GM21515 (cell line): Measurements from ENCODE around the gene MORN4.
"Not testable (repeated sequence)": the region's sequence is repeated elsewhere in the genome, so short reads cannot be mapped to it uniquely, and the experiment has no call there.

Source experiments
- ATAC-seq: cut with Tn5 transposase; IDR thresholded peaks from one replicate; pipeline ENCODE4 v1.9.1; 2021; ENCODE audit not compliant: unreplicated experiment

MORN4 gene

DNA sequence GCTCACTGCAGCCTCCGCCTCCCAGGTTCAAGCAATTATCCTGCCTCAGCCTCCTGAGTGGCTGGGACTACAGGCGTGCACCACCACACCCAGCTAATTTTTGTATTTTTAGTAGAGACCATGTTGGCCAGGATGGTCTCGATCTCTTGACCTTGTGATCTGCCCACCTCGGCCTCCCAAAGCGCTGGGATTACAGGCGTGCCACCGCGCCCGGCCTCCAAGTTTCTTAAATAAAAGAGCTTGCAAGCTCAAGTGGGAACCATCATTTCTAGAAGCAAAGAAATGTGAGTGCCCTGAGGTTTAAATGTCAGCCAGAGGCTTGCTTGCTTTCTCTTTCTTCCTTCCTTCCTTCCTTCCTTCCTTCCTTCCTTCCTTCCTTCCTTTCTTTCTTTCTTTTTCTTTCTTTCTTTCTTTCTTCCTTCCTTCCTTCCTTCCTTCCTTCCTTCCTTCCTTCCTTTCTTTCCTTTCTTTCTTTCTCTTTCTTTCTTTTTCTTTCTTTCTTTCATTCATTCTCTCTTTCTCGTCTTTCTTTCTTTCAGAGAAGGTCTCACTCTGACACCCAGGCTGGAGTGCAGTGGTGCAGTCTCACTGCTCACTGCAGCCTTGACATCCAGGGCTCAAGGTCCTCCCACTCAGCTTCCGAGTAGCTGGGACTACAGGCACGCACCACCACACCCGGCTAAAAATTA lies 9.3 kb upstream of the MORN4 start:
- not testable (repeated sequence) for ATAC-seq

DNA sequence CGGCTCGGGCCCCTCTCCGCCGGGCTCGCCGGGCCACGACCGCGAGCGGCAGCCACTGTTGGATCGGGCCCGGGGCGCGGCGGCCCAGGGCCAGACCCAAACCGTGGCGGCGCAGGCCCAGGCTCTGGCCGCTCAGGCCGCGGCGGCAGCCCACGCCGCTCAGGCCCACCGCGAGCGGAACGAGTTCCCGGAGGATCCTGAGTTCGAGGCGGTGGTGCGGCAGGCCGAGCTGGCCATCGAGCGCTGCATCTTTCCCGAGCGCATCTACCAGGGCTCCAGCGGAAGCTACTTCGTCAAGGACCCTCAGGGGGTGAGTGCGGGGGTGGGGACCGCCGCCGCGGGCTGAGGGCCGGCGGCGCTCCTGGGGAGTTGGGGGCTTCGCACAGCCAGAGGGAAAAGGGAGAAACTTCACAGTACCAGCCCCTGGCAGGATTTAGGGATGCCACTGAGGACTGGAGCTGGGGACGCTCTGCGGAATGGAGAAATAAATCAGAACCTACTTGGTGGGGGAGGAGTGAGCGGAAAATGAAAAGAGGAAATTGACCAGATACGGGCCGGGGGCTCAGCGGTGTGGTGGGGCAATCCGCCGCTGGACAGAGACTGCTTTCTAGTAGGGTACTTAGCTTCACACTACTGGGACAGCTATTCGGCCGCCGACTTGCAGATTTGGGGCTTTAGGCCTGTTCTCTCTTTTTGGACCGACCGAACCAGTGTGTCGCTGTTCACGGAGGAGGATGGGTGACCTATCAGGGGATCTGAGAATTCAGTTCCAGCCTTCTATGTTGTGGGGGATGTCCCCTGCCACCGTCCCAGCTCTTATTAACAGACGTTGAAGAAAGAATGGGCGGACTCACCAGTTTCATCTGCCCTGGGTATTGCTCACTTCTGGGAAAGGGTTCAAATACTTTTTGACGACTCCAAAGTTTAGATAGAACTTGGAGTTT lies 7.8 kb upstream of the MORN4 start:
- peak; percentile 26 for ATAC-seq

DNA sequence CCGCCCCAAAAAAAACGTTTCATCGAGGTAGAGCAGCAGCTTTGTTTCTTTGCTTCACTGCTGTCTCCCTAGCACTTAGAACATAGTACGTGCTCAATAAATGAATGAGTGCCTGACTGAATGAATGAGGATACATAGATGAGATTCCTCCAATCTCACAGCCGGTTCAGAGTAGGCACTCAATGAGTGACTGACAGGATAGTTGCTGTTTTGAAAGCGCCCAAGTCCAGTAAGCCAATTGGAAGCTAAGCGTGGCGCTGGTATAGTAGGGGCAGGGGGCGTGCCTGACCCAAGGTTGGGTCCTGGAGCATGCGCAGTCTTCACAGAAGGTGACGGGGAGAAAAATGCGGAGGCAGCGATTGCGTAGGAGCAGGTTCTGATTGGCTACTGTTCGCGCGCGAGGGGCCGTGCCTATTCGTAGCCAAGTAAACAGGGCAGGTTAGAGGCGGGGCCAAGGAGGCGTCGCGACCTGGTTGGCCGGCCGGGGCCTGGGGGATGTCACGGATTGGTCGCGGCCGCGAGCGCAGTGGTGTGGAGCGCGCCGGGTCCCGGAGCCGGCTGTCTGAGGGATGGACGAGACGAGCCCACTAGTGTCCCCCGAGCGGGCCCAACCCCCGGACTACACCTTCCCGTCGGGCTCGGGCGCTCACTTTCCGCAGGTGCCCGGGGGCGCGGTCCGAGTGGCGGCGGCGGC lies 7.0 kb upstream of the MORN4 start, which contains the start of gene PI4K2A:
PI4K2A (plus strand) TSS at position 498 of the 694 bp plus-strand sequence; CDS start at position 570, 72 bp downstream.
- peak; percentile 97 for ATAC-seq

- ATAC-seq, result not testable (repeated sequence)
Observed at GRCh38 chr10:97639090-97639489, 5.8 kb upstream of the MORN4 start.

DNA sequence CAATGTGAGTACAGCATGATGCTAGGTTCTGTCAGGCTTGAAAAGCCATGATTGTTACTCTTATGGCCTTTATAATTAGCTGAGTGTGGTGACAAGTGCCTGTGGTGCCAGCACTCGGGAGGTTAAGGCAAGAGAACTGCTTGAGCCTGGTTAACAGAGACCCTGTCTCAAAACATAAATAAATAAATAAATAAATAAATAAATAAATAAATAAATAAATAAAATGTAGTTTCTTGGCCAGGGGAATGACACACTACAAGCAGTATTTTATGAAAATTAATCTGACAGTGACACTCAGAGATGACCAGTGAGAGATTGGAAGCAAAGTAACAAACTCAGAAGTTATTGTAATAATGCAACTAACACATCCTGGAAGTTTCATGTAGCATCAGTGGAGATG lies 2.3 kb upstream of the MORN4 start:
- no peak for ATAC-seq

DNA sequence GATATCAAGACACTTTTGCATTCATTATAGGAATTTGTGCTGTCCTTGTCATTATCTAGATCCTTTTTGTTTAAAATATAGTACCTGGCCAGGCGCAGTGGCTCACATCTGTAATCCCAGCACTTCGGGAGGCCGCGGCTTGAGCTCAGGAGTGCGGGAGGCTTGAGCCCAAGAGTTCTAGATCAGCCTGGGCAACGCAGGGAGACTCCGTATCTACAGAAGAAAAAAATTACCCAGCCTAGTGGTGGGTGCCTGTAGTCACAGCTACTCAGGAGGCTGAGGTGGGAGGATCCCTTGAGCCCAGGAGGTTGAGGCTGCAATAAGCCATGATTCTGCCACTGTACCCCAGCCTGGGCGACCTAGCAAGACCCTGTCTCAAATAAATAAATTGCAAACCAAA lies 621 bp upstream of the MORN4 start:
- no peak for ATAC-seq

- ATAC-seq, result no peak
Observed at GRCh38 chr10:97631098-97631497, 2.2 kb downstream of the MORN4 start.

GRCh38 chr10:97629289-97629688 lies 4.0 kb downstream of the MORN4 start:
- no peak for ATAC-seq

DNA sequence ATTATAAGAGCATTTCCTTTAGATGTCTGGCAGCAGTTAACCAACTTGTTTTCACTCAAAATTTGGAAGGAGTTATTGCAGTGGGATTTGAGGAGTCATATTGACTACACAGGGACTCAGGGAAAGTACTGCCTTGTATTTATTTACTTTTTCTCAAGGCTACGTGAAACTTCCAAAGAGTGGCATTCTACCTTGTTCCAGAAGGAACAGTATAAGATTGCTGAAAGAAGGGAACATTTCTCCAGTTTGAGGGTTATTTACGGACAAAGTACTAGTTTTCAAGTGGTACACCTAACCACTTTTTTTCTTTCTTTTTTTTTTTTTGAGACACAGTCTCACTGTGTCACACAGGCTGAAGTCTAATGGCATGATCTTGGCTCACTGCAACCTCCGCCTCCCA lies 5.1 kb downstream of the MORN4 start:
- no peak for ATAC-seq

DNA sequence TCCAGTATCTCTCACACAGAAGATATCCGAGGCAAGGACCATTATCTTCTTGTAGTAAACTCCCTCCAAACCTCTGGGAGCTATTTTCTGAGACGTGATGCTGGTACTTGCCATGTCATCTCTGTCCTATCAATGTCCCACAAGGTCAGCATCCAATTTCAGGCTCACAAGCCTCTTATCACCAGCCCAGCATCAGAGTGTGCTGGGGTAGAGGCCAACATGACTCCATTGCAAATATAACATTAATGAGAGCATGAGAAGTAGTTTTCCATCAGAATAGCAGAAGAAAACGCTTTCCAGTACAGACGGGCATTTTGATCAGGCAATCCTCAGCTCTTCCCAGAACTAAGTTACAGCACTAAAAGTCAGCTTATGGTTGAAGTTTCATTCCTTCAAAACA lies 5.6 kb downstream of the MORN4 start:
- ATAC-seq, result no peak

DNA sequence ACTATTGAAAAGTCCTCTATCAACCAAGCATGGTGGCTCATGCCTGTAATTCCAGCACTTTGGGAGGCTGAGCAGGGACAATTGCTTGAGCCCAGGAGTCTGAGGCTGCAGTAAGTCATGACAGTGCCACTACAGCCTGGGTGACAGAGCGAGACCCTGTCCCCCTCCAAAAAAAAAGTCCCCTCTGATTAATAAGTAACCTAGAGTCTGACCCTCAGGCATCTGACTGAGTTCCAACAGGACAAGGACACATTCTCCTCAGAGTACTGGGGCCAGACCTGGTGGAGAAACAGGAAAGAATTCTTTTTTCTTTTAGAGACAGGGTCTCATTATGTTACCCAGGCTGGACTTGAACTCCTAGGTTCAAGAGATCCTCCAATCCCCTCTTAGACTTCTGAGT lies 10.0 kb downstream of the MORN4 start:
- ATAC-seq, result no peak

DNA sequence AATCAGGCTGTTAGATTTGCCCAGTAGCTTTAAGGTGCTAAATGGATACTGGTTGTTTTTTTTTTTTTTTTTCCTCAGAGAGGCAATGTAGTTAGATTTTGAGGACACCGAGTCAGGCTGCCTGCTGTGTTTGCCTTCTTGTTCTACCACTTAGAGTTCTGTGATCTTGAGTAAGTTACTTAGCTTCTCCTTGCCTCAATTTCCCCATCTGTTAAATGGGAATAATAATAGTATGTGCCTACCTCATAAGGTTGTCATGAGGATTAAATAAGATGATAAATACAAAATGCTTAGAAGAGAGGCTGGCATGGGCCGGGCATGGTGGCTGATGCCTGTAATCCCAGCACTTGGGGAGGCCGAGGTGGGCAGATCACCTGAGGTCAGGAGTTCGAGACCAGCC lies 14.6 kb downstream of the MORN4 start:
- no peak for ATAC-seq

DNA sequence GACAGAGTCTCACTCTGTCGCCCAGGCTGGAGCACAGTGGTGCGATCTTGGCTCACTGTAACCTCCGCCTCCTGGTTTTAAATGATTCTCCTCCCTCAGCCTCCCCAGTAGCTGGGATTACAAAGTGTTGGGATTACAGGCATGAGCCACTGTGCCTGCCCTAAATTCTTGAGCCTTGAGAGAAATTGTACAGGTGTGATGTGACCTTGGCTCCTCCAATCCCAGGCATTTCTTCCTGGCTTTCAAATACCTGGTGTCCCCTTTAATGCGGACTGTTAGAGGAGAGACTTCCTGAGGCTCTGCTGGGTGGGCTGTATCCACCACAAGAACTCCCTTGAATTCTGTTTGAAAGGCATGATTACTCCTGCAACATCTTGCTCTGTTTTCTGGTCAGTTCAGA lies 15.0 kb downstream of the MORN4 start:
- ATAC-seq, result no peak

DNA sequence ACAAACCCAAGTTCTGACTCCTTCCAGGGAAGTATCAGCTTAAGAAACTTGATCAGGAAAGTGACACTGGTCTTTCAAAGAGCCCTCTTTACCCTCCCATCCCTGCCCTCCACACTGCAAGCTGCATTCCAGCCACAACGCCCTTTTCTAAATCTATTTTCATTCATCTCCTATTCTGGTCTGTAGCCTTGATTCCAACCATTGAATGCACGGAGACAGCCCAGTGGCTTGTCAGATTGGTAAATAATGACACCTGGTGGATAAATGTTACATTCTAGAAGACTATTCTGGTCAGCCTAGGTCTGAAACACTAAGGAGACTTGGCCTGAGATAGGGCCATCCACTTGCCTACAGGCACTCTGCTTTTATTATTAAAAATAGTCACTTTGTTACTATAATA lies 20.9 kb downstream of the MORN4 start:
- no peak for ATAC-seq

- ATAC-seq, result no peak
Observed at GRCh38 chr10:97611473-97611872, 21.8 kb downstream of the MORN4 start.

- ATAC-seq, result no peak
Observed at GRCh38 chr10:97608991-97609561, 24.2 kb downstream of the MORN4 start.

GRCh38 chr10:97607095-97607636 lies 26.1 kb downstream of the MORN4 start:
- no peak for ATAC-seq

- ATAC-seq, result no peak
Observed at GRCh38 chr10:97601268-97602215, 31.8 kb downstream of the MORN4 start.

DNA sequence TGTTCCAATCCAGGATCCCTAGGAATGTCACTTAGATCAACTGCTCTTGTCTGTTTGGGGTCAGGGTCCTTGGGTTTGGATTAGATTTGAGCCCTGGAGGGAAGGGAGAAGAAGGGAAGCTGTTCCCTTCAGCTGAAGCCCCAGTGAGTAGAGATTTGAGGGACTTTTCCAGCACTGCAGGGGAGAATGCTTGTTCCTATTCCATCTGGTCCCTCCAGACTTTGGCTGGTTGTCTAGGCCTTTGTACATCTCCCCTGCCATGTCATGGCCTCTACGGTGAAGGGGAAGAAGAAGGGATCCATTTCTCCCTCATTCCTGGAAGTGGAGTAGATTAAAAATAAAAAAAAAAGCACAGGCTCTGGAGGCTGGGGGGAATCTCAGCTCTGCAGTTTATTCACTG lies 32.7 kb downstream of the MORN4 start:
- ATAC-seq, result no peak

- ATAC-seq, result no peak
Observed at GRCh38 chr10:97599272-97599619, 34.1 kb downstream of the MORN4 start.
